ENCODE data around the gene FOXP3.

DNA sequence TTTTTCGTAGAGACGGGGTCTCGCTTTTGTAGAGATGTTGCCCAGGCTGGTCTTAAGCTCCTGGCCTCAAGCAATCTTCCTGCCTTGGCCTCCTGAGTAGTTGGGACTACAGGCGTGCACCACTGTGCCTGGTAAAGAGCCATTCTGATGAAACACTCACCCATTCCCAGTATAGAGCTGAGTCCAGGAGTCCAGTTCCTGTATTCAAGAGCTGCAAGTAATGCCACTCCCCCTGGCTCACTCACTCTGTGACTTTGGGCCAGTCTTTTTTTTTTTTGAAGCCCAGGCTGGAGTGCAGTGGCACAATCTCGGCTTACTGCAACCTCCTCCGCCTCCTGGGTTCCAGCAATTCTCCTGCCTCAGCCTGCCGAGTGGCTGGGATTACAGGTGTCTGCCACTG is 25.8 kb downstream of the FOXP3 start:
- TF ChIP-seq REST (IDR thresholded peaks at IDR 0.05; ENCODE audit: insufficient read depth in 1 of 2, low read depth in 2 of 2, low read length in 1 of 2) = no peak
- no peak for TF ChIP-seq POLR2AphosphoS5 (IDR thresholded peaks at IDR 0.05; ENCODE audit: low read depth, low read length)
- no peak for TF ChIP-seq CTCF (IDR thresholded peaks at IDR 0.05)
- no peak for TF ChIP-seq TCF7L2 (IDR thresholded peaks at IDR 0.05; ENCODE audit: low read depth, low read length)
- no peak for TF ChIP-seq SIN3A (IDR thresholded peaks at IDR 0.05; ENCODE audit: borderline replicate concordance, insufficient read depth, low read depth, low read length)
